GM12865 (cell line): ENCODE results near the gene PSPN.
"Not testable (repeated sequence)": the region's sequence is repeated elsewhere in the genome, so short reads cannot be mapped to it uniquely, and the experiment has no call there.

Experiments used
- DNase-seq: peaks from one replicate; pipeline ENCODE4 v3.0.0; 2010; ENCODE audit warnings: low read depth
- H3K4me3 ChIP-seq: 2 replicates; pipeline ENCODE4 v1.5.1; 2011; ENCODE audit warnings: mild to moderate bottlenecking, low read depth, low read length, control low read depth
- TF ChIP-seq, protein P1 (sequence below): IDR thresholded peaks from 2 replicates; pipeline ENCODE4 v1.5.1; 2011; ENCODE audit warnings: low read length, control low read depth, low read depth, inconsistent platforms; ENCODE audit not compliant: insufficient read depth; ENCODE audit errors: missing control alignments

PSPN gene

DNA sequence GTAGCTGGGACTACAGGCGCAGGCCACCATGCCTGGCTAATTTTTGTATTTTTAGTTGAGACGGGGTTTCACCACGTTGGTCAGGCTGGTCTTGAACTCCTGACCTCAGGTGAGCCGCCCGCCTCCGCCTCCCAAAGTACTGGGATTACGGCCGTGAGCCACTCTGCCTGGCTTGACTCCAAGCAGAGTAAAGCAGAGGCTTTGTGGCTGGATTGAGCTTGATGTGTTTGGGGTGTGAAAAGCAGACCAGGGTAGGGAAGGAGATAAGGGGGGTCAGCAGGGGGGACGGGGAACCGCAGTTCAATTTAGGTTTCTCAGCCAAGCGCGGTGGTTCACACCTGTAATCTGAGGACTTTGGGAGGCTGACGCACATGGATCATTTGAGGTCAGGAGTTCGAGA is 18.6 kb downstream of the PSPN start:
- H3K4me3 ChIP-seq: no peak overlapping the region
- TF ChIP-seq, protein P1, sequence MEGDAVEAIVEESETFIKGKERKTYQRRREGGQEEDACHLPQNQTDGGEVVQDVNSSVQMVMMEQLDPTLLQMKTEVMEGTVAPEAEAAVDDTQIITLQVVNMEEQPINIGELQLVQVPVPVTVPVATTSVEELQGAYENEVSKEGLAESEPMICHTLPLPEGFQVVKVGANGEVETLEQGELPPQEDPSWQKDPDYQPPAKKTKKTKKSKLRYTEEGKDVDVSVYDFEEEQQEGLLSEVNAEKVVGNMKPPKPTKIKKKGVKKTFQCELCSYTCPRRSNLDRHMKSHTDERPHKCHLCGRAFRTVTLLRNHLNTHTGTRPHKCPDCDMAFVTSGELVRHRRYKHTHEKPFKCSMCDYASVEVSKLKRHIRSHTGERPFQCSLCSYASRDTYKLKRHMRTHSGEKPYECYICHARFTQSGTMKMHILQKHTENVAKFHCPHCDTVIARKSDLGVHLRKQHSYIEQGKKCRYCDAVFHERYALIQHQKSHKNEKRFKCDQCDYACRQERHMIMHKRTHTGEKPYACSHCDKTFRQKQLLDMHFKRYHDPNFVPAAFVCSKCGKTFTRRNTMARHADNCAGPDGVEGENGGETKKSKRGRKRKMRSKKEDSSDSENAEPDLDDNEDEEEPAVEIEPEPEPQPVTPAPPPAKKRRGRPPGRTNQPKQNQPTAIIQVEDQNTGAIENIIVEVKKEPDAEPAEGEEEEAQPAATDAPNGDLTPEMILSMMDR: no peak
- no peak for DNase-seq

DNA sequence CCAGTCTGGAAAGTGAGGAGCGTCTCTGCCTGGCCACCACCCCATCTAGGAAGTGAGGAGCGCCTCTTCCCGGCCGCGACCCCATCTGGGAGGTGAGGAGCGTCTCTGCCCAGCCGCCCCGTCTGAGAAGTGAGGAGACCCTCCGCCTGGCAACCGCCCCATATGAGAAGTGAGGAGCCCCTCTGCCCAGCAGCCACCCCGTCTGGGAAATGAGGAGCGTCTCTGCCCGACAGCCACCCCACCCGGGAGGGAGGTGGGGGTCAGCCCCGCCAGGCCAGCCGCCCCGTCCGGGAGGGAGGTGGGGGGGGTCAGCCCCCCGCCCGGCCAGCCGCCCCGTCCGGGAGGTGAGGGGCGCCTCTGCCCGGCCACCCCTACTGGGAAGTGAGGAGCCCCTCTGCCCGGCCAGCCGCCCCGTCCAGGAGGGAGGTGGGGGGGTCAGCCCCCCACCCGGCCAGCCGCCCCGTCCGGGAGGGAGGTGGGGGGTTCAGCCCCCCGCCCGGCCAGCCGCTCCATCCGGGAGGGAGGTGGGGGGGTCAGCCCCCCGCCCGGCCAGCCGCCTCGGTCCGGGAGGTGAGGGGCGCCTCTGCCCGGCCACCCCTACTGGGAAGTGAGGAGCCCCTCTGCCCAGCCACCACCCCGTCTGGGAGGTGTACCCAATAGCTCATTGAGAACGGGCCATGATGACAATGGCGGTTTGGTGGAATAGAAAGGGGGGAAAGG is 20.3 kb downstream of the PSPN start:
- DNase-seq, H3K4me3 ChIP-seq: not testable (repeated sequence)

DNA sequence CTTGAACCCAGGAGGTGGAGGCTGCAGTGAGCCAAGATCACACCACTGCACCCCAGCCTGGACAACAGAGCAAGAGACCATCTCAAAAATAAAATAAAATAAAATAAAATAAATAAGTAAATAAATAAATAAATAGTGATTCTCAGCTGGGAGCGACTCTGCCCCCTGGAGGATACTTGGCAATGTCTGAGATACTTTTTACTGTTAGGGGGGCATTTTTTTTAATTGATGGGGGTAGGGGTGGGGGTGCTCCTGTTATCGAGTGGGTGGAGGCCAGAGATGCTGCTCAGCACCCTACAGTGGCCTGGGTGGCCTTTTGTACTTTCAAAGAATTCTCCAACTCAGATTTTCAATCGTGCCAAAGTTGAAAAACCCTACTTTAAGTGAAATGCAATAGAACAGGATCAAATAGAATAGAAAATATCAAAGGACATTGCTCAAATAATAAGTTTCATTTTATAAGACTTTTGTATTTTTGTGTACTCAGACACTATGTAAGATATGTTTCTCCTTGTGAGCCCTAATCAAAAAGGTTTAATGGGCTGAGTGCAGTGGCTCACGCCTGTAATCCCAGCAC is 21.5 kb downstream of the PSPN start:
- DNase-seq: no peak
- TF ChIP-seq, protein P1: no peak
- no peak overlapping the region for H3K4me3 ChIP-seq

DNA sequence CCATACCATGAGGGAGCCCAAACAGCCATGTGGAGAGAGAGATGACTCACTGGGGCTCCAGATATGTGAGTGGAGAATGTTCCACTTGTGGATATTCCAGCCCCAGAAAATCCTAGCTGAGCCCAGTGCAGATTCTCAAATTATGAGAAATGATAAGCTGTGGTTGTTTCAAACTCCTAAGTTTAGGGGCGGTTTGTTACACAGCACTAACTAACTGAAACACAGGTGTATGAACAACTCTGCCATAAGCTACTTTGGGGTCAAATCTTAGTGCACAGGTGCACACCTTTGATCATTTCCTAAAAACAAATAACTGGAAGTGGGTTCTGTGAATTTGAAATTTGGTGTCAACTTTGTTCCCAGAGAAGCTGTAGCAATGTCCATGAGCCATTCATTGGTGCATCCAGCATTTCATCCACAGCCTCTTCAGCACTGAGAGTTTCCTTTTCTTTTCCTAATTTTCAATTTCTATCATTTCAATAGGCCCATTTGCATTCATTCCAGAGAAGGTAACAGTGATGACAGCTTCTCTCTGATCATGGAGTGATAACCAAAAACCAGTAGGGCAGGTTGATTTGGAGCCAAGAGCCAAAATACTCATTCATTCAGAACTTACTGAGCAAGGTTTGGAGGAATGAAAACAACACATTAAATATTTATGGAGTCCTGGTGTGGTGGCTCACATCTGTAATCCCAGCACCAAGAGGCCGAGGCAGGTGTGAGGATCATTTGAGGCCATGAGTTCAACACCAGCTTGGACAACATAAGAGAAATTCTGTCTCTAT is 23.2 kb downstream of the PSPN start:
- no peak for DNase-seq

DNA sequence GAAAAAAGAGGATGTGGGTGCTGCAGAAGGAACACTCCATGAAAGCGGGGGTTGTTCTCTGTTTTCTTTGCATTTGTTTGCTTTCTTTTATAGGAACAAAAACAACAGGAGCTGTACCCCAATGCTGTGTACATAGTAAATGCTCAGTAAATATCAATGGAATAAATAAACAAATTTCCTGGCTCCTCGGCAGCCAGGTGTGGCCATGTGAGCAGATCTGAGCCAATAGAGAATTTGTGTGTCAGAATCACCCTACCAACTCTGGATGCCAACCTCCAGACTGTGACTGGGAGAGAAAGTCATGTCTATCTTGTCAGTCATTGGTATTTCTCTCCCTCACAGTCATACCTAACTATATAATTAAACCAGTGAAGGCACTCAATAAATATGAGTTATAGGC is 25.0 kb downstream of the PSPN start:
- DNase-seq: no peak
- no peak overlapping the region for H3K4me3 ChIP-seq
- TF ChIP-seq, protein P1: no peak

More for the DNA sequence above, 23.2 kb downstream of the PSPN start:
- no peak overlapping the region for H3K4me3 ChIP-seq
- TF ChIP-seq, protein P1: no peak

- H3K4me3 ChIP-seq: not testable (repeated sequence)
These were observed 26.5 kb downstream of the PSPN start for GRCh38 chr19:6349271-6349670.

DNA sequence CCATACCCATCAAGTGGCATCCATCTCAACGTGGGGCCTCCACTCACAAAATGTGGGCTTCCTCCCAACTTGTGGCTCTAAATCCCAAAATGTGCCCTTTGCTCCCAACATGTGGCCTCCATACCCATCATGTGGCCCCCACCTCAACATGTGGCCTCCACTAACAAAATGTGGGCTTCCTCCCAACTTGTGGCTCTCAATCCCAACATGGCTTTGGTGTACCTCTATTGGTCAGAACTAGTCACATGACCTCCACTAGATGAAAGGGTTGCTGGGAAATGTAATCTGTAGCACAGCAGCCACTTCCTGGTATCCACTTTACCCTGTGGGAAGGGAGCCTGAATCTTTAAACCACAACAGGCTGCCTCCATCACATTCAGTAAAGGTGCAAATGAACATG is 32.3 kb downstream of the PSPN start:
- DNase-seq: no peak
- TF ChIP-seq, protein P1: no peak
- H3K4me3 ChIP-seq: no peak overlapping the region

More at GRCh38 chr19:6349271-6349670, 26.5 kb downstream of the PSPN start:
- DNase-seq: not testable (repeated sequence)
